ENCODE data around the gene SLC8A1.
A peak's percentile ranks its signal among the peaks of the same experiment; 100 is the strongest.

Gene SLC8A1

GRCh38 chr2:40230707-40231432 lies 221.0 kb downstream of the SLC8A1 start:
- DNase-seq (ENCODE audit: low read depth): no peak

DNA sequence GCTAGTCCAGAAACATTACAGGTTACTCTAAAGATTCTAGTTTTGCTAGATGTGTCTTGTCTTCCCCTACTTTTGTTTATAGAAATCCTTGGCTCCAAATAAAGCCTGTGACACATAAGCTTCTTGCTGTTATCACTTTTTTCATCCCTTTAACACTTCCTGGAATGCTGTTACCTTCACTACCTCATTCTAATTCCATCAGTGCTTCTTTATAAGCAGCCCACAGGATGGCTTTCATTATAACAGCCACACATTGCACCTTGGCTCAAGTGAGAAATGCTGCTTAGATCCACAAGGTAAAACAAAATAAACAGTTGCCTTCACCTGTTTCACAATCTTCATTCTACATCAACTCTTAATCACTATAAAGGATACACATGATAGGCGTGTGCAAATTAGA lies 221.7 kb downstream of the SLC8A1 start:
- DNase-seq (ENCODE audit: low read depth): no peak

- no peak for DNase-seq (ENCODE audit: low read depth)
These were observed 223.6 kb downstream of the SLC8A1 start for GRCh38 chr2:40228310-40228709.

DNA sequence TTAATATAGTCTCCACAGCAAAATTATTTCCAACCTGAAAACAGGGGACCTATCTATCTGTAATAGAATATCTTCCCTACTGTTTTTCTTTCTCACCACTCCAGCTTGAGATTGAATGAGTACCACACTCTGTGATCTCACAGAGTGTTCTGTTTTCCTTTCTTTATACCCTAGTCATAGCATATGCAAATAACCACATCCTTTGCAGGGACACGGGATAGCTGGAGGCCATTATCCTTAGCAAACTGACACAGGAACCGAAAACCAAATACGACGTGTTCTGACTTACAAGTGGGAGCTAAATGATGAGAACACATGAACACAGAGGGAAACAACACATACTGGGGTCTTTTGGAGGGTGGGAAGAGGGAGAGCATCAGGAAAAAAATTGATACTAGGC lies 224.7 kb downstream of the SLC8A1 start:
- DNase-seq (ENCODE audit: low read depth): no peak

GRCh38 chr2:40226637-40227036 lies 225.3 kb downstream of the SLC8A1 start:
- no peak for DNase-seq (ENCODE audit: low read depth)

DNA sequence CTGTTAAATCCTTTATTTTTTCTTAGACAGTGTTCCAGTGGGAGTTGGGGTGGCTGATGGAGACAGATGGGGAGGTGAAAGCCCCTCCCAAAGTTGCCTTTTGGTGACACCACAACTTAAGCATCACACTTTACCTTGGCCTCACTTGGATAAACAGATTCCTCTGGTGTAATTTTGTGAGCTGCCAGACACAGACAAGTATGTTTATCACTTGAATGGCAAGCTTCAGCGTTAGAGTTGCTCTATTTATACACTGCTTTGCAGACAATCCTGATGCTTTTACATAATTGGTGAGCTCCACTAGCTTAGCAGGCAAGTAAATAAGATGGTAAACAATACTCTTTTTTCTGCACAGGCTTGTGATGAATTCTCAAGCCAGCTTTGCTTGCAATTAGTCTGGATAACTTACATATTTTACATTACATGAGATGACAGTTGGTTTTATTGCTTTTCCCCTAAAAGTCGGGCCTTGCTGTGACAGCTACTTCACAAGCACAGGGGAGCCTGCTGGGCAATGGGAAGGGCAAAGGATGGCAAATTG lies 226.2 kb downstream of the SLC8A1 start:
- no peak for DNase-seq (ENCODE audit: low read depth)

DNA sequence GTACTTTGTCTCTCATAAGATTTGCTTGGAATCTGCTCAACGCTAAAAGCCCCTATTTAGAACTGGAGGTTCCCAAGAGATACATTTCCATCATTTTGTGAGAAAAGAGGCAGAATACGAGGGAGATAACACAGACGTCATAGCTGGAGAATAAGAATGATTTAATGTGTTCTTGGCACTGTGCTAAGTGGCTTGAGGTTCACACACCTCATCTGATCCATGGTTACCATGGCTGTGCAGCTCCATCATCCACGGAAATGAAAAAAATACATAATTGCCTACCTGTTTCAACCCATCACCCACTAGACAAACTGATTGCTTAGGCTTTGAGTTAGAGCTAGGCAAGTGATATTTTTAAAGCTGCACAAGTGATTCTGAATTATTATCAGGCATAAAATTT lies 227.6 kb downstream of the SLC8A1 start:
- DNase-seq (ENCODE audit: low read depth): no peak

- no peak for DNase-seq (ENCODE audit: low read depth)
These were observed 231.5 kb downstream of the SLC8A1 start for GRCh38 chr2:40220177-40220925.

- DNase-seq (ENCODE audit: low read depth): no peak
These were observed 232.7 kb downstream of the SLC8A1 start for GRCh38 chr2:40219141-40219540.

GRCh38 chr2:40218679-40219078 lies 233.2 kb downstream of the SLC8A1 start:
- DNase-seq (ENCODE audit: low read depth): no peak

DNA sequence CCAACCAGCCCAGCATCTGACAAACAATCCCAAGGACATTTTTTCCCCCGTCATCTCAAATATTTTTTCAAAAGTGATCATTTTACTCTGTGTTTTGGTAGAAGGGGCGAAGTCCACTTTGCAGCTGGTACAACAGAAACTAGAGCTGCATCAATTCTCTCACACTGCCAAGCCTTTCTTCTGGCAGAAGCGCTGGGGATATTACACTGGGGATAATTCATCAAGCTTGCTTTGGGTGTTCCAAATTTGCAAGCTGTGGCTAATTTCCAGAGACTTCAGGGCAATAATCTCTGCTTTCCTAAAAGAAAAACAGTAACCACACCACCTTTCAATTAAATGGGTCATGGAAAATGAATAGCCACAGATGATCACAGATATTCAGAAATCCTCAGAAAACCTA lies 238.3 kb downstream of the SLC8A1 start:
- no peak for DNase-seq (ENCODE audit: low read depth)

DNA sequence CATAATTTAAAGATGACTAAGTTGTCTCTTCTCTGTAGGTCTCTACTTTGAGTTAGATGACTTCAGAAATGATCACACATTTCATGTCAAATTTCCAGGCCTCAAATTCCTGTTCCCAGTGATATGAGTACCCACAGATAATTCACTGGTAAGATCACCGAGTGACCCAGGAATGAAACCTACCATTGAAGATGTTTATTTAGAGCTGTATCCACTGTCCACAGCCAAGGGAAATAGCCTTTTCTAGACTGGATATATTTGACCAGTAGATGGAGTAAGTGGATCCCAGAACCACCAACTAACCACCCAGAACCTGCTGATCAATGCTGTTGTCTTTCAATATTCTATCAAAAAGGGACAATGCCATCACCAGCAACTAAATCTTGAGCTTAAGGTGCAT lies 238.8 kb downstream of the SLC8A1 start:
- peak; percentile 58 for DNase-seq (ENCODE audit: low read depth)

DNA sequence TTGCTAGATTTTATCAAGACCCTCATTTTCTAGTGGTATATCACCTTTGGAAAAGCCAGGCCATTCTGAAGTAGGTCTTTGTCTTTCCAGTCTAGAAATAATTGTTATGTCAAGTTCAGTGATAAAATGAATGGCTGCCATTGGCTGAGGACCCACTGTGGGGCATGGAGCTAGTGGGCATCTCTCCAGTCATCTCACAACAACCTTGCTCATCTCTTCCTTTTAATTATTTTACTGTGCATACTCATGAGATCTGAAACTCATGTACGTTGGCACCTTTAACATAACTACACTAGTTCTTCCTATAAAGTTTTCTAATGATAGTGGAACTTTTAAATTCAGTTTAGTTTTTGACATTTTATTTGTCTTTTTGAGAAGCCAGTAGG lies 240.9 kb downstream of the SLC8A1 start:
- DNase-seq (ENCODE audit: low read depth): no peak

DNA sequence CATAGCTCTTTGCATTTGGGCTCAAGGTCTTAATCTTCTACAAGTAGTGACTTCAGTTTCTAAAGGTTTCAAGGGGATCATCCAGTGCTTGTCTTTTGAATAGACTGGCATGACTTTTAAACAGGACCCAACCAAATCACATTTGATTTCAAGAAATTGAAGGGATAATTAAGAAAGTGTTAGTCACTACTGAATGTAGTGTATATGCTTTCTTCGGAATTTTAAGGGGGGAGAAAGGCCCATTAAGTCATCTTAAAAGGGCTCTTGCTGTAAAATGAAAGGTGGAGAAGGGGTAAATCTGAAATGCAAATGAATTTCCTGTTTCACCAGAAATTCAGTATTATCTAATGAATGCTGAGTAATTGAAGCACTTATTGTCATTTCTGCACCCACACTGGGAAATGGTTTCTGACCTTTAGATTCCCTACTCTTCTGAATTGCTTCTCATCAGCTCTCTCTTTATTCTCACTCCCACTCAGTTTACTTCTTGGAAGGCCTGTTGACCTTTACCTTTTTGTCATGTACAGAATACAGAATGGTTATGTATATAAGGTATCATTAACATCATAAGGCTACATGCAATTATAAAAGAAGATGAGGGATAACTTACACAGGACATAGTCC lies 241.4 kb downstream of the SLC8A1 start:
- DNase-seq (ENCODE audit: low read depth): no peak

DNA sequence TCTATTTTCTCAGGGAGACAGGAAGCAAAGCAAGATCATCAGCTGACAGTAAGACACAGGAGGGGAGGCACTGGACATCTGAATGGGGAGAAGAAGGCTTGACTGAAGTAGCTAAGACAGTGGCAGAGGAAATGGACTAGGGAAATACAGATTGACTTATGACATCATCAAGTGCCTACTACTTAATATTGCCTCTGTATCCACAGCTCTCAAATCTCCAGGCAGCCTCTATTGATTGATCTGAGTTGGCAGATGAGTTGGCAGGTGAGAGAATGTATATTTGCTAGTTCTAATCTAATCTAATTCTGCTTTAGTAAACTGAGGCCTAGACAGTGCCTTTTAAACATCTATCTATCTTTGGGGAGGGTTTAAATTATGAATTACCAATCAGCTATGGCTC lies 242.1 kb downstream of the SLC8A1 start:
- DNase-seq (ENCODE audit: low read depth): no peak

DNA sequence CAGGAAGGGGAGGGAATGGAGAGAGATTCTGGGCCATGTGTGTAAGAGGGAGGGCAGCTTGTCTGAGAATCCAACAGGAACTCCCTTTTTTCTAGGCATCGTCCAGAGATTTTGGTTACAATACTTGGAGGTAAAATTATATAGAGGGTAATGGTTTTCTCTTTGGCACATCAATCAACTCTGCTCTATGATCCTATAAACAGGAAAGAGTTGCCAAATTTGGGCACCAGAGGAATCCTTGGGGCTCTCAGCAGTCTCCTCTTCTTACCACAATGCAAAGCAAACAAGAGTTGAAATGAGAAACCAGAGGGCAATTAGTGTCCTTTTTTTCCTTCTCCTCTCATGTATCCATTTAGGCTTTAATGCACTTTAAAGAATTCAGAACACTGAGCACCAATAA lies 243.4 kb downstream of the SLC8A1 start:
- no peak for DNase-seq (ENCODE audit: low read depth)

GRCh38 chr2:40204268-40204667 lies 247.6 kb downstream of the SLC8A1 start:
- no peak for DNase-seq (ENCODE audit: low read depth)

- no peak for DNase-seq (ENCODE audit: low read depth)
These were observed 249.0 kb downstream of the SLC8A1 start for GRCh38 chr2:40202798-40203400.

- DNase-seq (ENCODE audit: low read depth): no peak
These were observed 250.5 kb downstream of the SLC8A1 start for GRCh38 chr2:40201425-40201824.

DNA sequence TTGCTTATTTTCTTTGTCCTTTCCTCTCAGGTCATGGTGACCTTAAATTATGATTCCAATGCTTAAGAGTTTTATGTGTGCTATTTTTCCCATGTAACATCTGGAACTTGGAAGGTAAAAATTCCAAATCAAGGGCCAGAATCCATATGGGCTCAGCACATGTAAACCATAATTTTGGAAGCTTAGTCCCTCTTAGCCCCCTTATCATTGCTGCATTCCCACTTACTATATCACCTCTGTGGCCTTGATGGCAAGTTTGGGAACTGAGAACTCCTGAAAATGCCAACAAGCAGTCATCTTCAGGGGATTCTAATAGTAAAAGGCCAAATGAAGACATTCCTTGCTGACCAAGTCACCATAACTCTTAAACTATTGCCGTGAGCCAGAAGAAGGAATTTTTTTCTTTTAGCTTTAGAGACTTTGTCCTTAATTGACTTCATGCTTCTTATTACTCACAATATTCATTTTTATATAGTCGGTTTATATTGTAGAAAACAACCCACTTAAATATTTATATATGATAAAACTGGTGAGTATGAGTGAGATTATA lies 251.4 kb downstream of the SLC8A1 start:
- DNase-seq (ENCODE audit: low read depth): no peak

DNA sequence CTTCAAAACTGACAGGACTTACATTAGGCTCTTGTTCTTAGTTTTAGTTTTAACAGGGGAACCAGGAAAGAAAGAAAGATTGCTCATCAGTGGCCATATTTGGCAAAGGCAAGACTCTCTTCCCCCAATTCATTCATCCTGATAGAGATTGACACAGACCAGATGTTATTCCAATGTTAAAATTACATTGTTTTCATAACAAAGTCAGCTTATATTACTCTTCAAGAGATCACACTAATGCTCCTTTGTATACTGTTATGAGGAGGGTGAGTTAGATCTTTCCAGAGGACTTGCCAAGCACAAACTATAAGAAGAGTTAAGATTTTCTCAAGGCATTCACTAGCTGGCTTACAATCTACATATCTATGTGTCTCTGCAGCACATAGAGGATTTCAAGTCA lies 252.1 kb downstream of the SLC8A1 start:
- DNase-seq (ENCODE audit: low read depth): no peak

DNA sequence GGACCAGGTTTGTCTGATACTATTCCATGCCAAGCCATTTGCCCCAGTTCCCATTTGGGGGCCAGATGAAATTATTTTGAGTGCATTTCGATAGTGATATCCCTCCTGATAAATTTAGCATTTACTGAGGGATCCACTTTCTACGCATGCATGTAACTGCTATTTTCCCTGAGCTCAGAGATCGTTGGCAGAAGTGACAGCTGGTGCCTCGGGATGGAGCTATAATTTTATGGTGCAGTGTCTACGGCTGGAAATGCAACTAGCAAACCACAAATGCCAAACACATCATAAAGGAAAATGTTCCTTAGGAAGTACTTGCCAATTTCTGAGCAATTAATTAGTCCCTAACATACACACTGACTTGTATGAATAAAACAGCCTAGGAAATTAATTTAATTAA lies 254.8 kb downstream of the SLC8A1 start:
- DNase-seq (ENCODE audit: low read depth): no peak
